ENCODE results near the gene KRTAP13-1.

Gene KRTAP13-1

DNA sequence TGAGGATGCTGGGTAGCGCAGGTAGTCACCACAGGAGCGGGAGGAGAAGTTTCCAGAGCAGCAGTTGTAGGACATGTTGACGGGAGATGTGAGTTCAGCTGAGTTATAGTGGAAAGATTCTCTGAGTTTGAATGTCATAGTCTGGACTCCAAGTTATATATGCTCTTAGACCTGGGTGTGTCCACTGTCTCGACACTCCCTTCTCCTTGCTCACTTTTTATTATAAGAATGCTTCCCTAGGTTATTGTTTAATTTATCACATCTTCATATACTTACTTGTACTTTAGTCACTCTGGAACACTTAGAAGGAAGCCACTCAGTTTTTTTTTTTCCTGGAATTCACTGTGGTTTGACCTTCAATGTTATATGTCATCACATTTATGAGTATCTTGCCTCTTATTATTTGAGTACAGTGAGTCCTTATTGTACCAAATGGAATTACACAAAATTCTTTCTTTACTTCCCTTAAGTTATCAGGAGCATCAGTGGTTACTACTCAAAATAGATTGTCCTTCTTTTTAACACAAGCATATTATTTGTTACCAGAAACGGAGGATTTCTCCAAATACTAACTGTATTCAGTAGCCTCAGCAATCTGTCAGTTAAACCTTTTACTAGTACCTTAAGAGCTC, 23.6 kb upstream of the KRTAP13-1 start, which contains the start of gene KRTAP13-2:
Gene KRTAP13-2, minus strand, starts transcription at position 133 of the 632 bp plus-strand sequence. Its CDS starts 58 bp downstream, at position 75.
- H3K4me3 ChIP-seq (replicated peaks; ENCODE audit: insufficient read depth, low read length): no peak within 1 kb of the TSS
- H3K27ac ChIP-seq (replicated peaks): no peak within 1 kb of the TSS
- H3K27me3 ChIP-seq (ENCODE audit: insufficient read depth, poor library complexity, severe bottlenecking): no peaks in the 10 kb centered on the region
- TF ChIP-seq SPI1 (IDR thresholded peaks at IDR 0.05; ENCODE audit: borderline replicate concordance, low read depth) (no peak), POLR2AphosphoS5 (IDR thresholded peaks at IDR 0.05; ENCODE audit: low read depth) (no peak), GABPA (IDR thresholded peaks at IDR 0.05; ENCODE audit: low read depth) (no peak)
- TF ChIP-seq, protein P1, sequence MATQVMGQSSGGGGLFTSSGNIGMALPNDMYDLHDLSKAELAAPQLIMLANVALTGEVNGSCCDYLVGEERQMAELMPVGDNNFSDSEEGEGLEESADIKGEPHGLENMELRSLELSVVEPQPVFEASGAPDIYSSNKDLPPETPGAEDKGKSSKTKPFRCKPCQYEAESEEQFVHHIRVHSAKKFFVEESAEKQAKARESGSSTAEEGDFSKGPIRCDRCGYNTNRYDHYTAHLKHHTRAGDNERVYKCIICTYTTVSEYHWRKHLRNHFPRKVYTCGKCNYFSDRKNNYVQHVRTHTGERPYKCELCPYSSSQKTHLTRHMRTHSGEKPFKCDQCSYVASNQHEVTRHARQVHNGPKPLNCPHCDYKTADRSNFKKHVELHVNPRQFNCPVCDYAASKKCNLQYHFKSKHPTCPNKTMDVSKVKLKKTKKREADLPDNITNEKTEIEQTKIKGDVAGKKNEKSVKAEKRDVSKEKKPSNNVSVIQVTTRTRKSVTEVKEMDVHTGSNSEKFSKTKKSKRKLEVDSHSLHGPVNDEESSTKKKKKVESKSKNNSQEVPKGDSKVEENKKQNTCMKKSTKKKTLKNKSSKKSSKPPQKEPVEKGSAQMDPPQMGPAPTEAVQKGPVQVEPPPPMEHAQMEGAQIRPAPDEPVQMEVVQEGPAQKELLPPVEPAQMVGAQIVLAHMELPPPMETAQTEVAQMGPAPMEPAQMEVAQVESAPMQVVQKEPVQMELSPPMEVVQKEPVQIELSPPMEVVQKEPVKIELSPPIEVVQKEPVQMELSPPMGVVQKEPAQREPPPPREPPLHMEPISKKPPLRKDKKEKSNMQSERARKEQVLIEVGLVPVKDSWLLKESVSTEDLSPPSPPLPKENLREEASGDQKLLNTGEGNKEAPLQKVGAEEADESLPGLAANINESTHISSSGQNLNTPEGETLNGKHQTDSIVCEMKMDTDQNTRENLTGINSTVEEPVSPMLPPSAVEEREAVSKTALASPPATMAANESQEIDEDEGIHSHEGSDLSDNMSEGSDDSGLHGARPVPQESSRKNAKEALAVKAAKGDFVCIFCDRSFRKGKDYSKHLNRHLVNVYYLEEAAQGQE (IDR thresholded peaks at IDR 0.05; ENCODE audit: insufficient replicate concordance, low read depth): no peak
- TF ChIP-seq, protein P2, sequence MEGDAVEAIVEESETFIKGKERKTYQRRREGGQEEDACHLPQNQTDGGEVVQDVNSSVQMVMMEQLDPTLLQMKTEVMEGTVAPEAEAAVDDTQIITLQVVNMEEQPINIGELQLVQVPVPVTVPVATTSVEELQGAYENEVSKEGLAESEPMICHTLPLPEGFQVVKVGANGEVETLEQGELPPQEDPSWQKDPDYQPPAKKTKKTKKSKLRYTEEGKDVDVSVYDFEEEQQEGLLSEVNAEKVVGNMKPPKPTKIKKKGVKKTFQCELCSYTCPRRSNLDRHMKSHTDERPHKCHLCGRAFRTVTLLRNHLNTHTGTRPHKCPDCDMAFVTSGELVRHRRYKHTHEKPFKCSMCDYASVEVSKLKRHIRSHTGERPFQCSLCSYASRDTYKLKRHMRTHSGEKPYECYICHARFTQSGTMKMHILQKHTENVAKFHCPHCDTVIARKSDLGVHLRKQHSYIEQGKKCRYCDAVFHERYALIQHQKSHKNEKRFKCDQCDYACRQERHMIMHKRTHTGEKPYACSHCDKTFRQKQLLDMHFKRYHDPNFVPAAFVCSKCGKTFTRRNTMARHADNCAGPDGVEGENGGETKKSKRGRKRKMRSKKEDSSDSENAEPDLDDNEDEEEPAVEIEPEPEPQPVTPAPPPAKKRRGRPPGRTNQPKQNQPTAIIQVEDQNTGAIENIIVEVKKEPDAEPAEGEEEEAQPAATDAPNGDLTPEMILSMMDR (IDR thresholded peaks at IDR 0.05; ENCODE audit: insufficient read depth, low read length): no peak
- DNase-seq (ENCODE audit: low read depth in 1 of 2, low spot score in 1 of 2): no peak

DNA sequence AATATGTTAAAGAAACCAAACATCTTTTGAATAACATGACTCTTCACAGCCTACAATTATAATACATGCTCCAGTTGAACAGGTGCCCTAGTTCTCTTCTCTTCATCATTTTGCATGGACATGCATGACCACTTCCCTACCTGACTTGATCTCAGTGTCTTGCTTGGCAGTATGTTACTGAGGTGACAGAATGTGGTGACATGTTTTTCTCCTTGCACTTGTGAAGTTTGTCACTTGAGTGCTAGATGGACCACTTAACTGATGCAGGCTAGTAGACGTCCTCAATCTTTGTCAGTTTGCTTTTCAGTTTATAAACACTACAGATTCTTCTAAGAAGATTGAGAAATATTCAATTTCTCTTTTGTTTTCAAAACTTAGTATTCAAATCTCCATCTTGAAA, 13.6 kb upstream of the KRTAP13-1 start:
- TF ChIP-seq GABPA (IDR thresholded peaks at IDR 0.05; ENCODE audit: low read depth) (no peak), POLR2AphosphoS5 (IDR thresholded peaks at IDR 0.05; ENCODE audit: low read depth) (no peak), SPI1 (IDR thresholded peaks at IDR 0.05; ENCODE audit: borderline replicate concordance, low read depth) (no peak)
- TF ChIP-seq, protein P2 (IDR thresholded peaks at IDR 0.05; ENCODE audit: insufficient read depth, low read length): no peak
- TF ChIP-seq, protein P1 (IDR thresholded peaks at IDR 0.05; ENCODE audit: insufficient replicate concordance, low read depth): no peak
- no peaks in the 10 kb centered on the region for H3K27me3 ChIP-seq (ENCODE audit: insufficient read depth, poor library complexity, severe bottlenecking)
- no peak overlapping the region for H3K27ac ChIP-seq (replicated peaks)
- no peak for DNase-seq (ENCODE audit: low read depth in 1 of 2, low spot score in 1 of 2)
- H3K4me3 ChIP-seq (replicated peaks; ENCODE audit: insufficient read depth, low read length): no peak overlapping the region

DNA sequence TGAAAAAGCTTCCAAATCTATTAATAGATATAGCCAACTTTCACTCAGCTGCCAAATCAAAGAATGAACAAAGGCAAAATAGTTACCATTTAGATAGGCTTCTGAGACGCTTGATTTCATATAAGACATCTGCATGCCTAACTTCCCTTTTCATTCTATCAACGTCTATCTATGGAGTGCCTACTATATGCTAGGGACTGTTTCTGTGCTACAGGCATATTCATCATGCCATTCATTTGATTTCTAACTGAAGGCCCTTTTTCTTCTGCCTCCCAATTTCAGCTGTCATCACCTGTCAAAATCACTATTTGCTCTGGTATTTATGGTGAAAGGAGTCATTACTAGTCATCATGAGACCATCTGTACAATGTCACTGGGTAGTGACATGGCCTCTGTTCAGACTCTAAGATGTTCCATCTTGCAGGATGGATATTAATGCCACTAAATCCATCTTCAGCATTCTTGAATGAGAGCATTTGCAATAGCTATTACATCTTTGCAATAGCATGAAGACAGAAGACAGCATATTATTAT, 4.3 kb upstream of the KRTAP13-1 start:
- no peak for DNase-seq (ENCODE audit: low read depth in 1 of 2, low spot score in 1 of 2)
- Histone ChIP-seq H3K27ac (replicated peaks) (no peak overlapping the region), H3K27me3 (ENCODE audit: insufficient read depth, poor library complexity, severe bottlenecking) (no peaks in the 10 kb centered on the region), H3K4me3 (replicated peaks; ENCODE audit: insufficient read depth, low read length) (no peak overlapping the region)
- no peak for TF ChIP-seq POLR2AphosphoS5 (IDR thresholded peaks at IDR 0.05; ENCODE audit: low read depth)
- TF ChIP-seq, protein P1 (IDR thresholded peaks at IDR 0.05; ENCODE audit: insufficient replicate concordance, low read depth): no peak
- TF ChIP-seq, protein P2 (IDR thresholded peaks at IDR 0.05; ENCODE audit: insufficient read depth, low read length): no peak
- TF ChIP-seq SPI1 (IDR thresholded peaks at IDR 0.05; ENCODE audit: borderline replicate concordance, low read depth): no peak
- TF ChIP-seq GABPA (IDR thresholded peaks at IDR 0.05; ENCODE audit: low read depth): no peak

Measured in HL-60 (cell line).